SK-N-SH (cell line): Measurements from ENCODE around the gene CENPP. TPM values are rescaled to one million over a fixed set of nuclear protein-coding genes. Genes with fewer than 3 reads are reported as not detected.

Experiments
- CTCF ChIA-PET: fragments of 300-600, 350-600 bp; formaldehyde crosslinking; extraction: SDS; loops from one replicate; lab custom pipeline; 2021; lab: Yijun Ruan, JAX
- POLR2A ChIA-PET: fragments of 350-600 bp; sonication (Branson Sonifier 250); formaldehyde crosslinking; extraction: SDS; loops from one replicate; lab custom pipeline; 2020; ENCODE audit warnings: antibody characterized with exemption, inconsistent platforms; lab: Yijun Ruan, JAX
- DNase-seq: peaks from one replicate; pipeline ENCODE4 v3.0.0; 2012
- H2AFZ ChIP-seq: fragments of 200-600 bp; sonication (generic); 2 replicates; pipeline ENCODE4 v1.8.1; 2016; ENCODE audit warnings: antibody characterized with exemption, mild to moderate bottlenecking, low read depth
- H3F3A ChIP-seq: fragments of 200-600 bp; sonication (generic); replicated peaks from 2 replicates; pipeline ENCODE3; 2016; ENCODE audit warnings: antibody characterized with exemption, mild to moderate bottlenecking; ENCODE audit not compliant: insufficient read depth
- H3K27ac ChIP-seq, 2 experiments: fragments of 200-500 bp in 1 of 2; fragments of 200-600 bp in 1 of 2; sonication (Bioruptor generic) in 1 of 2; sonication (generic), shearing (Covaris generic) in 1 of 2; 2 replicates each; pipeline versions ENCODE4 v1.5.1 to v1.6.1; 2014 to 2016; ENCODE audit warnings: low read depth in 2 of 2, inconsistent platforms in 1 of 2, low read length in 1 of 2, mild to moderate bottlenecking in 1 of 2, mixed read lengths in 1 of 2
- H3K27me3 ChIP-seq: fragments of 200-600 bp; sonication (generic), shearing (Covaris generic); 2 replicates; pipeline ENCODE4 v1.6.1; 2016; ENCODE audit warnings: mixed run types; ENCODE audit not compliant: insufficient read depth
- H3K36me3 ChIP-seq, 2 experiments: fragments of 200-500 bp in 1 of 2; fragments of 200-600 bp in 1 of 2; sonication (Bioruptor generic) in 1 of 2; sonication (generic) in 1 of 2; replicated peaks in 1 of 2; 2 replicates each; pipeline versions ENCODE3 to v1.5.1; 2014 to 2016; ENCODE audit warnings: low read length in 1 of 2, mild to moderate bottlenecking in 1 of 2; ENCODE audit not compliant: insufficient read depth in 2 of 2, control insufficient read depth in 1 of 2
- H3K4me1 ChIP-seq, 2 experiments: fragments of 200-500 bp in 1 of 2; fragments of 200-600 bp in 1 of 2; sonication (Bioruptor generic) in 1 of 2; sonication (generic), shearing (Covaris generic) in 1 of 2; 2 replicates each; pipeline versions ENCODE4 v1.5.1 to v1.6.1; 2014 to 2016; ENCODE audit warnings: low read depth in 1 of 2, low read length in 1 of 2, mixed run types in 1 of 2; ENCODE audit not compliant: insufficient read depth in 2 of 2, control insufficient read depth in 1 of 2
- H3K4me2 ChIP-seq: fragments of 200-600 bp; sonication (generic), shearing (Covaris generic); 2 replicates; pipeline ENCODE4 v1.6.1; 2017; ENCODE audit warnings: mixed run types
- H3K4me3 ChIP-seq, 2 experiments: fragments of 200-500 bp in 1 of 2; fragments of 200-600 bp in 1 of 2; sonication (Bioruptor generic) in 1 of 2; sonication (generic), shearing (Covaris generic) in 1 of 2; 2 replicates each; pipeline versions ENCODE4 v1.5.1 to v1.8.1; 2014 to 2016; ENCODE audit warnings: low read depth in 2 of 2, inconsistent platforms in 1 of 2, low read length in 1 of 2, mild to moderate bottlenecking in 1 of 2, mixed read lengths in 1 of 2, moderate library complexity in 1 of 2
- H3K79me2 ChIP-seq: fragments of 200-600 bp; sonication (generic); 2 replicates; pipeline ENCODE4 v1.8.1; 2017; ENCODE audit warnings: mild to moderate bottlenecking; ENCODE audit not compliant: insufficient read depth
- H3K9ac ChIP-seq: fragments of 200-600 bp; sonication (generic); 2 replicates; pipeline ENCODE4 v1.6.1; 2017; ENCODE audit warnings: mixed run types
- H3K9me2 ChIP-seq: fragments of 200-600 bp; sonication (generic); 2 replicates; pipeline ENCODE4 v1.6.1; 2017; ENCODE audit warnings: mixed run types
- H3K9me3 ChIP-seq: fragments of 200-600 bp; sonication (generic); 2 replicates; pipeline ENCODE4 v1.6.1; 2017; ENCODE audit warnings: mixed run types, mild to moderate bottlenecking, moderate library complexity
- H4K20me1 ChIP-seq: fragments of 200-600 bp; sonication (generic); 2 replicates; pipeline ENCODE4 v1.6.1; 2017; ENCODE audit warnings: mild to moderate bottlenecking, mixed run types; ENCODE audit not compliant: insufficient read depth
- CHD2 ChIP-seq: fragments of 150-350 bp; IDR thresholded peaks from 2 replicates; pipeline ENCODE4 v1.6.1; 2018; ENCODE audit warnings: low read length; ENCODE audit not compliant: partially characterized antibody
- EP300 ChIP-seq, 2 experiments: IDR thresholded peaks; 2 replicates each; pipeline versions ENCODE4 v1.4.0 to v1.6.1; 2012; ENCODE audit warnings: borderline replicate concordance in 1 of 2, low read depth in 1 of 2, low read length in 1 of 2
- GATA2 ChIP-seq: sonication (generic); formaldehyde crosslinking; IDR thresholded peaks from 2 replicates; pipeline ENCODE4 v1.5.0; 2020; ENCODE audit warnings: mild to moderate bottlenecking, missing genetic modification reagents
- JUND ChIP-seq: IDR thresholded peaks from 2 replicates; pipeline ENCODE4 v1.4.0; 2012
- MXI1 ChIP-seq: IDR thresholded peaks from 2 replicates; pipeline ENCODE4 v1.6.1; 2012; ENCODE audit warnings: mild to moderate bottlenecking, low read depth, low read length, improper control_type of control experiment
- NFIC ChIP-seq: IDR thresholded peaks from 2 replicates; pipeline ENCODE4 v1.4.0; 2012; ENCODE audit warnings: borderline replicate concordance
- NRF1 ChIP-seq: IDR thresholded peaks from 2 replicates; pipeline ENCODE4 v1.6.1; 2012; ENCODE audit warnings: low read depth, mild to moderate bottlenecking, low read length
- PBX3 ChIP-seq: IDR thresholded peaks from 2 replicates; pipeline ENCODE4; 2012
- REST ChIP-seq: IDR thresholded peaks from 2 replicates; pipeline ENCODE4 v1.6.1; 2012; ENCODE audit warnings: mild to moderate bottlenecking, low read depth, low read length, moderate library complexity
- RFX5 ChIP-seq: IDR thresholded peaks from 2 replicates; pipeline ENCODE4 v1.6.1; 2012; ENCODE audit warnings: mild to moderate bottlenecking, improper control_type of control experiment, low read length
- RXRA ChIP-seq: IDR thresholded peaks from 2 replicates; pipeline ENCODE4 v1.4.0; 2012; ENCODE audit warnings: low read depth, mild to moderate bottlenecking, borderline replicate concordance
- SIN3A ChIP-seq: IDR thresholded peaks from 2 replicates; pipeline ENCODE4 v1.6.1; 2012; ENCODE audit warnings: low read depth, mild to moderate bottlenecking, low read length, moderate library complexity, borderline replicate concordance
- SMC3 ChIP-seq: IDR thresholded peaks from 2 replicates; pipeline ENCODE4 v1.6.1; 2012; ENCODE audit warnings: low read depth, low read length, improper control_type of control experiment
- TAF1 ChIP-seq: IDR thresholded peaks from 2 replicates; pipeline ENCODE4 v1.6.1; 2012; ENCODE audit warnings: low read depth, mild to moderate bottlenecking, low read length, moderate library complexity, borderline replicate concordance
- USF2 ChIP-seq: fragments of 150-350 bp; IDR thresholded peaks from 2 replicates; pipeline ENCODE4 v1.6.1; 2017; ENCODE audit warnings: antibody characterized with exemption, low read length, low read depth, borderline replicate concordance
- YY1 ChIP-seq: IDR thresholded peaks from 2 replicates; pipeline ENCODE4 v1.4.0; 2012; ENCODE audit warnings: low read depth, mild to moderate bottlenecking
- WGBS: methylation state at CpG from one replicate; pipeline ENCODE4 v1.1.6; 2017; ENCODE audit warnings: low lambda C conversion rate; 5-methylcytosine and 5-hydroxymethylcytosine counted together
- polyA plus RNA-seq, 3 experiments: library from polyadenylated mRNA; depleted of rRNA; stranded (reverse); fragments of >200 nt; gene quantifications; 2 replicates each; pipeline ENCODE4 v1.2.3, GENCODE V29; 2012
- TF ChIP-seq, protein P1 (sequence below): fragments of 200-600 bp; sonication (generic); IDR thresholded peaks from 2 replicates; pipeline ENCODE4 v1.6.1; 2017; ENCODE audit warnings: antibody characterized with exemption, mild to moderate bottlenecking, moderate library complexity
- TF ChIP-seq, protein P2 (sequence below): IDR thresholded peaks from 2 replicates; pipeline ENCODE4 v1.4.0; 2012; ENCODE audit warnings: low read depth
- TF ChIP-seq, protein P3 (sequence below): IDR thresholded peaks from 2 replicates; pipeline ENCODE4 v1.4.0; 2012; ENCODE audit warnings: low read depth, borderline replicate concordance

The CENPP gene
- polyA plus RNA-seq, 1 of the 3 experiments (the other 2 are of a cell fraction) = 1.3 TPM

GRCh38 chr9:92310562-92310961 lies 15.2 kb upstream of the CENPP start:
- H3K36me3 ChIP-seq = peaks cover 58 to 64% of the 10 kb centered on the region in 2 experiments

More at GRCh38 chr9:92310562-92310961, 15.2 kb upstream of the CENPP start:
- 93% methylated on average over 3 of the region's 3 CpGs for WGBS
- CTCF ChIA-PET = no interaction called here
- H3K27ac ChIP-seq = no peak overlapping the region
- POLR2A ChIA-PET = no interaction called here
- H3K9me2 ChIP-seq = no peaks in the 10 kb centered on the region
- H3K9me3 ChIP-seq = no peaks in the 10 kb centered on the region
- no peak overlapping the region for H2AFZ ChIP-seq
- TF ChIP-seq JUND = no peak
- TF ChIP-seq USF2 = no peak
- no peak for TF ChIP-seq MXI1
- no peak for TF ChIP-seq PBX3
- TF ChIP-seq REST = no peak
- TF ChIP-seq RXRA = no peak
- no peak for TF ChIP-seq SIN3A
- TF ChIP-seq, protein P1, sequence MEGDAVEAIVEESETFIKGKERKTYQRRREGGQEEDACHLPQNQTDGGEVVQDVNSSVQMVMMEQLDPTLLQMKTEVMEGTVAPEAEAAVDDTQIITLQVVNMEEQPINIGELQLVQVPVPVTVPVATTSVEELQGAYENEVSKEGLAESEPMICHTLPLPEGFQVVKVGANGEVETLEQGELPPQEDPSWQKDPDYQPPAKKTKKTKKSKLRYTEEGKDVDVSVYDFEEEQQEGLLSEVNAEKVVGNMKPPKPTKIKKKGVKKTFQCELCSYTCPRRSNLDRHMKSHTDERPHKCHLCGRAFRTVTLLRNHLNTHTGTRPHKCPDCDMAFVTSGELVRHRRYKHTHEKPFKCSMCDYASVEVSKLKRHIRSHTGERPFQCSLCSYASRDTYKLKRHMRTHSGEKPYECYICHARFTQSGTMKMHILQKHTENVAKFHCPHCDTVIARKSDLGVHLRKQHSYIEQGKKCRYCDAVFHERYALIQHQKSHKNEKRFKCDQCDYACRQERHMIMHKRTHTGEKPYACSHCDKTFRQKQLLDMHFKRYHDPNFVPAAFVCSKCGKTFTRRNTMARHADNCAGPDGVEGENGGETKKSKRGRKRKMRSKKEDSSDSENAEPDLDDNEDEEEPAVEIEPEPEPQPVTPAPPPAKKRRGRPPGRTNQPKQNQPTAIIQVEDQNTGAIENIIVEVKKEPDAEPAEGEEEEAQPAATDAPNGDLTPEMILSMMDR = no peak
- TF ChIP-seq NFIC = no peak
- no peak for TF ChIP-seq CHD2
- TF ChIP-seq EP300 (IDR thresholded peaks at IDR 0.05; ENCODE audit: borderline replicate concordance in 1 of 2, low read depth in 1 of 2, low read length in 1 of 2) = no peak
- TF ChIP-seq, protein P2, sequence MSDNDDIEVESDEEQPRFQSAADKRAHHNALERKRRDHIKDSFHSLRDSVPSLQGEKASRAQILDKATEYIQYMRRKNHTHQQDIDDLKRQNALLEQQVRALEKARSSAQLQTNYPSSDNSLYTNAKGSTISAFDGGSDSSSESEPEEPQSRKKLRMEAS = no peak
- no peak for TF ChIP-seq GATA2 (CRISPR knock-in tag)
- no peak for TF ChIP-seq SMC3
- no peak for TF ChIP-seq YY1
- TF ChIP-seq TAF1 = no peak
- no peak for TF ChIP-seq RFX5
- TF ChIP-seq, protein P3, sequence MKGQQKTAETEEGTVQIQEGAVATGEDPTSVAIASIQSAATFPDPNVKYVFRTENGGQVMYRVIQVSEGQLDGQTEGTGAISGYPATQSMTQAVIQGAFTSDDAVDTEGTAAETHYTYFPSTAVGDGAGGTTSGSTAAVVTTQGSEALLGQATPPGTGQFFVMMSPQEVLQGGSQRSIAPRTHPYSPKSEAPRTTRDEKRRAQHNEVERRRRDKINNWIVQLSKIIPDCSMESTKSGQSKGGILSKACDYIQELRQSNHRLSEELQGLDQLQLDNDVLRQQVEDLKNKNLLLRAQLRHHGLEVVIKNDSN = no peak
- no peak for TF ChIP-seq NRF1
- no peak overlapping the region for H3K4me2 ChIP-seq
- H4K20me1 ChIP-seq = no peaks in the 10 kb centered on the region
- no peaks in the 10 kb centered on the region for H3F3A ChIP-seq
- H3K27me3 ChIP-seq = no peaks in the 10 kb centered on the region
- peaks cover 18% of the 10 kb centered on the region; the same call in 1 of the 2 replicates for H3K79me2 ChIP-seq
- H3K4me1 ChIP-seq = peaks cover 0 to 7% of the 10 kb centered on the region in 2 experiments; a peak in 2 of 4 replicates
- no peak overlapping the region for H3K9ac ChIP-seq
- H3K4me3 ChIP-seq = no peak overlapping the region
- no peak for DNase-seq
